GM21381 (cell line): Measurements from ENCODE around the gene ADPRHL1.
"Not testable (repeated sequence)": the region's sequence is repeated elsewhere in the genome, so short reads cannot be mapped to it uniquely, and the experiment has no call there.

Experiments
- ATAC-seq: cut with Tn5 transposase; IDR thresholded peaks from one replicate; pipeline ENCODE4 v1.9.1; 2021; ENCODE audit warnings: mild to moderate bottlenecking, moderate library complexity; ENCODE audit not compliant: unreplicated experiment

Gene ADPRHL1

DNA sequence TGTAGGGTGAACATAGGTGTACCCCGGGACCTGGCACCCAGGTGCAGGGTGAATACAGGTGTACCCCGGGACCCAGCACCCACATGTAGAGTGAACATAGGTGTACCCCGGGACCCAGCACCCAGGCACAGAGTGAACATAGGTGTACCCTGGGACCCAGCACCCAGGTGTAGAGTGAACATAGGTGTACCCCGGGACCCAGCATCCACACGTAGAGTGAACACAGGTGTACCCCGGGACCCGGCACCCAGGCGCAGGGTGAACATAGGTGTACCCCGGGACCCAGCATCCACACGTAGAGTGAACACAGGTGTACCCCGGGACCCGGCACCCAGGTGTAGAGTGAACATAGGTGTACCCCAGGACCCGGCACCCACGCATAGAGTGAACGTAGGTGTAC lies 17.4 kb downstream of the ADPRHL1 start:
- not testable (repeated sequence) for ATAC-seq

DNA sequence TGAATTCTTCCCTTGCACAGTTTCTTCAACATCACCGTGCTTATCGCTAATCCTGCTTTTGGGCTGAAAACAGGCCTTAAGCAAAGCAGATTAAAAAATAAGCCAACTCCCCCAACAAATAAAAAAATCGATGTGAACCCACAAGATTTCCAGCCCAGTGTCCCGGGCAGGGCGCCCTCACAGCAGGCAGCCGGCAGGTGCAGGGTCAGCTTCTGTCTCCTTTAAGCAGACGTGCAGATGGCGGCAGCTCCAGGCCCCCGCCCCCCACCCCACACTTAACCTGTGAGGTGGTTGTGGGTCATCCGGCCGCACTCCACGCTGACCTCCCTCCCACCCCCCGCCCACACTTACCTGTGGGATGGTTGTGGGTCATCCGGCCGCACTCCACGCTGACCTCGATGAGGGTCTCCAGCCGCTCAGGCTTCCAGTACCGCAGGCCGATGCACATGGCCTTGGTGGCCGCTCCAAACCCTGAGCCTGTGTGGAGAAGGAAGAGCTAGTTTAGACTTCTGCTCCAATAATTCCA lies 19.8 kb downstream of the ADPRHL1 start:
- ATAC-seq = no peak

- no peak for ATAC-seq
Observed at GRCh38 chr13:113432506-113433270, 20.6 kb downstream of the ADPRHL1 start.

GRCh38 chr13:113431171-113431570 lies 22.1 kb downstream of the ADPRHL1 start:
- no peak for ATAC-seq

DNA sequence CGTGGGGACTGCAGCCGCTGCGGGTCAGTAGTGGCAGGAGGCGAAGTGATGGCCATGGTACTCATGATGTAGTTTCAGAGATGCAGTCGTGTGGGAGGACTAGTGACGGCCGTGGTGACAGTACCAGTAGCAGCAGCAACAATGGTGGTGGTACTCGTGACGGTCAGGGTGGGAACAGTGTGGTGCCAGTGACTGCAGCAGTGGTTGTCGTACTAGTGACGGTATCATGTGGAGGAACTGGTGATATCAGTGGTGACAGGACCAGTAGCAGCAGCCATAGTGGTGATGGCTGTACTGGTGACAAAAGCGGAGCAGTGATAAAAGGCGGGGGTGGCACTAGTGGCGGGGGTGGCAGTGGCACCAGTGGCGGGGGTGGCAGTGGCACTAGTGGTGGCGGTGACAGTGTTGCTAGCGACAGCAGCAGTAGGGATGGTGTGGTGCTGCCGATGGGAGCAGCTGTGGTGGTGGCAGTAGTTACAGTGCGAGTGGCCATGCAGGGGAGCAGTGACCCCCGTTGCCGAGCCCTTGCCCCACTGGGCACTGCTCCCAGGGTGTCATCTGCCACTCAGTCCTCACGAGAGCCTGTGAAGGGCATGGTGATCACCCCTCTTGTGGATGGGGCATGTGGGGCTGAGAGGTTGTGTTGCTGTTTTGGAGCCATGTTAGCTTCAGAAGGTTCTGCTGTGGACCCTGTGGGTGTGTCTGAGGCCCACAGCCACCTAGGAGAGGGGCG lies 22.7 kb downstream of the ADPRHL1 start:
- ATAC-seq = no peak

GRCh38 chr13:113429608-113429985 lies 23.7 kb downstream of the ADPRHL1 start:
- no peak for ATAC-seq

GRCh38 chr13:113428871-113429607 lies 24.2 kb downstream of the ADPRHL1 start:
- ATAC-seq = no peak

DNA sequence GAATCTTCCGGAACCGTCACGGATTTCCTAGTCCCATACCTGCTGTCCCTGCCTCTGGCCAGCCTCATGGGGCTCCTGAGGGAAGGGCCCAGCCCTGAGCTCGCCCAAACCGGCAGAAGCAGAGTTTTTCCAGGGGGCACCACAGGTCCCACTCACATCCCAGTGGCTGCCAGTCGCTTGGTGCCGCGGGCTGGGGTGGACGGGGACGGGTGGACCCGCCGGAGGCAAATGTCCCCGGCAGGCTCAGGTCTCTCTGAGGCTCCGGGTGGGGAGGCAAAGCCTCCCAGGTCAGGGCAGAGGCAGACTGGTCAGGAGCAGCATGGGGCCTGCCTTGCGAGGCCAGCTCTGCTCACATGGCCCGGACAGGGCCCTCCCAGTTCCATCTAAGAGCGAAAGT lies 24.8 kb downstream of the ADPRHL1 start:
- ATAC-seq = no peak

GRCh38 chr13:113427562-113428468 lies 25.5 kb downstream of the ADPRHL1 start:
- no peak for ATAC-seq

- ATAC-seq = no peak
Observed at GRCh38 chr13:113426591-113426986, 26.7 kb downstream of the ADPRHL1 start.

GRCh38 chr13:113425941-113426590 lies 27.2 kb downstream of the ADPRHL1 start:
- no peak for ATAC-seq

DNA sequence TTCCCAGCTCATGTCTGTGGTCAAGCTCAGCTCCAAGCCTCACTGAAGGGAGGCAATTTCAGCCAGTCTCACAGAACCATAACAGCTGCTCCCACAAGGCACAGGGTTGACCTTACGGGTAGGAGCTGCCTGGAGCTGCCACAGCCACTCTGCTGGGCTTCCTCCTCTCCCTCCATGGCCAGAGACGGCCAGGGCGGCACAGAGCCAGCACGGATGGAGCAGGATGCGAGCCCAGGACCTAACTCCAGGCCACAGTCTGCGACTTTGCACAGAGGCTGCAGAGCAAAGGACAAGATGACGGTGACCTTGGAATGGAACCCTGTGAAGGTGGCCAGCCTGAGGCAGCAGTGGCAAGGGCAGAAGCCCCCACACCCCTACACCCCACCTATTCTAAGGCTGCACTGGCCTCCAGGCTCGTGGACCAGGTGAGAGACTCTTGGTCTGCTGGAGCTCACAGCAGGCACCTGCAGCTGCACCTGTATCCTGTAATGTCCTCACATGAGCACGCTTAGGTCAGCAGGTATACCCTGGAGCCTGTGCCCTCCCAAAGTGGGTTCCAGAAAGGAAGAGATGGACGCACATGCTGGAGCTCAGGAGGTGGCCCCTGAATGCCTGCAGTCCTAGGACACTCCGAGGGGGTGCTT lies 29.6 kb downstream of the ADPRHL1 start:
- ATAC-seq = no peak

DNA sequence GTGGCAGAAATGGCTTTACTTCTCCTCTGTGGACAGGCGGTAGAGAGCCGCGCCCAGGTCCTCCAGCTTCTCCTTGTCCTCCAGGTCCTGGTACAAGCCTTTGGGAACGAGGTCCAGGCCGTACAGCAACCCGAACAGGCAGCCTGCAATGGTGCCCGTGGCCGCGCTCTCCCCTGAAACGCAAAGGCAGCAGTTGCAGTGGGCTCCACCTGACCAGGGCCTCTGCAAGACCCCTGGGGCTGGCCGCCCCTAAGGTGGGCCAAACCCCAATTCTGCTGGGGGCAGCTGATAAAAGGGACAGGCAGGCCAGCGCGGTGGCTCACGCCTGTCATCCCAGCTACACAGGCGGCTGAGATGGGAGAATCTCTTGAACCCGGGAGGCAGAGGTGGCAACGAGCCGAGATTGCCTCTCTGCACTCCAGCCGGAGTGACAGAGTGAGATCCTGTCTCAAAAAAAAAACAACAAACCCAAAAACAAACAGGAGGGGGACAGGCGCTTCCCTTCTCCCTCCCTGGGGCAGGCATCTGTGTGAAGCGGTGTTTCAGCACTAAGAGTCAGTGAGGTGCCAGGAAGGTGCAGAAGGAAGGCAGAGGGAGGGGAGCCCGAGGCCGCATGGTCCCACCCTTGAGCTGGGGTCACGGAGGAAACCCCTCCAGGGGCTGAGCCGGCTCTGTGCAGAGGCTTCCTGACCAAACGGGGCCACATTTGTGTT lies 30.3 kb downstream of the ADPRHL1 start:
- ATAC-seq = no peak

DNA sequence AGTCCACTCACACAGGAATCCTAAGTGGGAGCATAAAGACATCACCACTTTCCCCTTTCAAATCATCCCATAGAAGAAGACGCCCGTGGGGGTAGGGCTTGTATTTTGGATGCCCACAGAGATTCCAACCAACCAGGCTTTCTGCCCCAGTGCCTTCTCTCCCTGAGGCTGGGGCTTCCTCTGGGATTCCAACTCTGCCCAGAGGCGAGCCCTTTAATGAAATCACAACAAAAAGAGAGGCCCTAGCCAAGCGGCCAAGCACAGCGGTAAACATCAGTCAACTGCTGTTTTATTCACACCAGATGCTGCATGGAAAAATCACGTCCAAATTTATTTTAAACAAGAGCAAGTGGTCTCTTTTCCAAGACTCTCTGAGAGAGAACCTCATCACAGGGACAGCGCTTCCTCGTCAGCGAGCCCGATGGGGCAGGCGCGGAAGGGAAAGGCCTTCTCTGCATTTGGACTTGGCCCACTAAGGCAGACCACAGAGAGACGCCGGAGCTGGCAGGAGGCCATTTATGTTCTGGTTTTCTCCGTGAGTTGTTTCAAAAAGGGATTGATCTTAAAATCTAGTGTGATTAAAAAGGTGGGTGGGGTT lies 31.5 kb downstream of the ADPRHL1 start:
- ATAC-seq = no peak

- ATAC-seq = no peak
Observed at GRCh38 chr13:113420833-113421600, 32.3 kb downstream of the ADPRHL1 start.

GRCh38 chr13:113420232-113420631 lies 33.1 kb downstream of the ADPRHL1 start:
- no peak for ATAC-seq

DNA sequence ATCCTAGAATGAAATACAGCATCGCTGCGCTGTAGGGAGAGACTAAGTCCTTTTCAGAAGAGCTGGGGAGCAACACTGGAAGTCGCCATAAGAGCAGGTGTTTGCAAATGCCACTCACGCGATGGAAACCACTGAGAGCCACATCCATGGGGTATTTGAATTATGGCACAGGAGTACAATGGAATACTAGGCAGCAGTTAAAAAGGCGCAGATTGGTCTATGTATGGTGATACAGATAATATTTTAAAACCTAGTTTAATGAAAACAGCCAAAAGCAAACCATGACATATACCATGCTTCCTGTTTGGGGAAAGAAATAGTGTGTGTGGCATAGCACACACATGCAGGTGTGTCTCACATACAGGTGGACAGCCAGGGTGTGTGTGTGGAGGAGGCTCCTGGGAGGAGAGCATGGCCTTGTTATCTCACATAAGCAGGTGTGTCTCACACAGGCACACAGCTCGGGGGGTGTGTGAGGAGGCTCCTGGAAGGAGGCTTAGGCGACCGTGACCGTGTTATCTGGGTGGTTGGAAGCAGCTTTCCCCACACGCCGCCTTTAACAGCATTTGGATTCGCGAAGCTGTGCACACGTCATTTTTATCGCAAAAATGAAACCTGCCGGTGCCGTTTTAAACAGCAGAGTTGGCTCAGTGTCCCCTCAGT lies 33.6 kb downstream of the ADPRHL1 start:
- no peak for ATAC-seq
